Breast epithelium (tissue), 3 donors: Measurements from ENCODE around the gene RGL1.

Source experiments
- POLR2A ChIP-seq: fragments of 450-650 bp; IDR thresholded peaks from one replicate; pipeline ENCODE4 v1.6.1; 2016; ENCODE audit warnings: antibody characterized with exemption, mild to moderate bottlenecking, moderate library complexity
- POLR2AphosphoS5 ChIP-seq, 3 donors: sonication (generic); formaldehyde crosslinking; IDR thresholded peaks; one replicate each; pipeline ENCODE4 v1.6.1; 2017; ENCODE audit warnings: antibody characterized with exemption in 3 of 3

- no peak for TF ChIP-seq POLR2A
- TF ChIP-seq POLR2AphosphoS5 (IDR thresholded peaks at IDR 0.05), result no peak
These were observed 132.7 kb downstream of the RGL1 start for GRCh38 chr1:183937611-183938010.
